SJSA1 (cell line): ENCODE data around the gene FADS2. TPM values are rescaled to one million over a fixed set of nuclear protein-coding genes. Genes with fewer than 3 reads are reported as not detected.

ENCODE experiments used
- DNase-seq, 2 experiments: peaks; one replicate each; pipeline ENCODE4 v3.0.0-alpha.2; 2015 to 2020; ENCODE audit warnings: low spot score in 2 of 2, low read depth in 1 of 2
- H3K27ac ChIP-seq: fragments of 250-450 bp; sonication (Bioruptor Pico); 2 replicates; pipeline ENCODE4 v1.5.1; 2020; ENCODE audit warnings: mild to moderate bottlenecking, moderate library complexity
- H3K27me3 ChIP-seq: fragments of 250-450 bp; sonication (Bioruptor Pico); replicated peaks from 2 replicates; pipeline ENCODE4 v1.5.1; 2020; ENCODE audit warnings: mild to moderate bottlenecking, moderate library complexity
- H3K36me3 ChIP-seq: fragments of 250-450 bp; sonication (Bioruptor Pico); 2 replicates; pipeline ENCODE4 v1.5.1; 2020; ENCODE audit warnings: mild to moderate bottlenecking
- H3K4me1 ChIP-seq: fragments of 250-450 bp; sonication (Bioruptor Pico); replicated peaks from 2 replicates; pipeline ENCODE4 v1.6.1; 2021; ENCODE audit warnings: mild to moderate bottlenecking
- H3K4me3 ChIP-seq: fragments of 250-450 bp; sonication (Bioruptor Pico); 2 replicates; pipeline ENCODE4 v1.5.1; 2020; ENCODE audit warnings: mild to moderate bottlenecking
- H3K9me3 ChIP-seq: fragments of 250-450 bp; sonication (Bioruptor Pico); replicated peaks from 2 replicates; pipeline ENCODE4 v1.5.1; 2020; ENCODE audit warnings: mild to moderate bottlenecking
- total RNA-seq: library from RNA; depleted of rRNA; stranded (reverse); fragments of >200 nt; shearing (Covaris generic); gene quantifications from 2 replicates; pipeline ENCODE4 v1.2.3, GENCODE V29; 2014

The FADS2 gene
- total RNA-seq, 1 experiment from 2014 or later: 8.5 TPM

DNA sequence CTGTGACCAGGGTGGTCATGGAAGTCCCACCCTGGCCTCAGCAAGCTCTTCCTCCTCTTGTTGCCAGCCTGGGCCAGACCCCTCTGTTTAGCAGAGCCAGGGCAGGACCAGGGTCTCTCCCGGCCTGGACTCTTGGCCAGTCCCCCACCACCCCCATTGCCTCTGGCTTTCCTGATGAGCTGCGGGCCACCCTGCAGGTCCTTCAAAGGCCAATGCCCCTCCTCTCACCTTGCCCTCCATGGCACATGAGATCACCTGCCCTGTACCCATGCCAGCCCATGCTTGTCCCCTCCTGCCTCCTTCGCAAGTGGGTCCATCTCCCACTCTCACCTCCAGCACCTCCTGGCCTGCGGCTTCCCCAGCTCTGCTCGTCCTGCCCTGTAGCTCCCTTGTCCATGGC lies 10.4 kb downstream of the FADS2 start:
- Histone ChIP-seq H3K4me3 (no peak overlapping the region), H3K36me3 (no peaks in the 10 kb centered on the region), H3K27ac (no peak overlapping the region), H3K27me3 (no peaks in the 10 kb centered on the region), H3K9me3 (no peaks in the 10 kb centered on the region), H3K4me1 (no peaks in the 10 kb centered on the region)
- DNase-seq: no peak

DNA sequence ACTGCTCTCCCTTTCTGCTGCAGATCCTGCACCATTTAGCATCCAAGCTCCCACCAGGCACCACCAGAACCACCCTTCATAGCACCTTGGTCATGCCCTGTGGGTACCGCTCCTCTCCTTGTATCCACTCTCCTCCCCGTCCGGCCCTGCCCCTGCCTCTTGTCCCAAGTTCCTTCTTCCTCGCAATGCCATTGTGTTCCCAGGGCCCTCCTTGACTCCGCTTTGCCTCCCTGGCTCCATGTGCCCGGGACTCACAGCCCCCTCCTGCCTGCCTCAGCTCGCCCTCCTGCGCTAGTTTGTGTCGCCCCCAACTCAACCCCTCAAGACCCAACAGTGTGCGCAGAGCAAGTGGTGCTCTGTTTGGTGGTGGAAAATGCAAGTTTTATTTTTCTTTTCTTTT lies 10.8 kb downstream of the FADS2 start:
- H3K27ac ChIP-seq: no peak overlapping the region
- H3K4me3 ChIP-seq: no peak overlapping the region
- no peak for DNase-seq
- H3K4me1 ChIP-seq: no peaks in the 10 kb centered on the region
- no peaks in the 10 kb centered on the region for H3K27me3 ChIP-seq
- H3K36me3 ChIP-seq: no peaks in the 10 kb centered on the region
- no peaks in the 10 kb centered on the region for H3K9me3 ChIP-seq

DNA sequence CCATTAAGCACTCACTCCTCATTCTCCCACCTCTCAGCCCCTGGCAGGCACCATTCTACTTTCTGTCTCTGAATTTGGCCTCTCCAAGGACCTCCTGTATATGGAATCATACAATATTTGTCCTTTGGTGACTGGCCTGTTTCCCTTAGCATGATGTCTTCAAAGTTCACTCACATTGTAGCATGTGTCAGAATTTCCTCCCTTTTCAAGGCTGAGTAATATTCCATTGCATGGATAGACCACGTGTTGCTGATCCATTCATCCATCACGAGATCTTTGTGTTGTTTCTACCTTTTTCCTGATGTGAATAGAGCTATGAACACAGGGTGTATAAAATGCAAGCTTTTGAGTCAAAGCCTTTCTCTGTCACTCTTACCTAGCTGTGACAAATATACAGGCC lies 11.6 kb downstream of the FADS2 start:
- Histone ChIP-seq H3K4me1 (no peaks in the 10 kb centered on the region), H3K36me3 (no peaks in the 10 kb centered on the region), H3K27me3 (no peaks in the 10 kb centered on the region), H3K9me3 (no peaks in the 10 kb centered on the region), H3K4me3 (no peak overlapping the region), H3K27ac (no peak overlapping the region)
- DNase-seq: no peak

DNA sequence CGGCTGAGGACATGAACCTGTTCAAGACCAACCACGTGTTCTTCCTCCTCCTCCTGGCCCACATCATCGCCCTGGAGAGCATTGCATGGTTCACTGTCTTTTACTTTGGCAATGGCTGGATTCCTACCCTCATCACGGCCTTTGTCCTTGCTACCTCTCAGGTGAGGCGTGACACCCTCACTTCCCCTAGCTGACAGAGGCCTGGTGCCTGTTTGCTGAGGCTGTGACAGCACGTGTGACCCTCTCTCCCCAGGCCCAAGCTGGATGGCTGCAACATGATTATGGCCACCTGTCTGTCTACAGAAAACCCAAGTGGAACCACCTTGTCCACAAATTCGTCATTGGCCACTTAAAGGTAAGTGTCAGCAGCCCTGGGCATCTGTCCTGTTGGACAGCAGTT lies 12.3 kb downstream of the FADS2 start:
- no peak for DNase-seq
- Histone ChIP-seq H3K27ac (no peak overlapping the region), H3K4me1 (no peaks in the 10 kb centered on the region), H3K4me3 (no peak overlapping the region), H3K9me3 (no peaks in the 10 kb centered on the region), H3K27me3 (no peaks in the 10 kb centered on the region), H3K36me3 (no peaks in the 10 kb centered on the region)

DNA sequence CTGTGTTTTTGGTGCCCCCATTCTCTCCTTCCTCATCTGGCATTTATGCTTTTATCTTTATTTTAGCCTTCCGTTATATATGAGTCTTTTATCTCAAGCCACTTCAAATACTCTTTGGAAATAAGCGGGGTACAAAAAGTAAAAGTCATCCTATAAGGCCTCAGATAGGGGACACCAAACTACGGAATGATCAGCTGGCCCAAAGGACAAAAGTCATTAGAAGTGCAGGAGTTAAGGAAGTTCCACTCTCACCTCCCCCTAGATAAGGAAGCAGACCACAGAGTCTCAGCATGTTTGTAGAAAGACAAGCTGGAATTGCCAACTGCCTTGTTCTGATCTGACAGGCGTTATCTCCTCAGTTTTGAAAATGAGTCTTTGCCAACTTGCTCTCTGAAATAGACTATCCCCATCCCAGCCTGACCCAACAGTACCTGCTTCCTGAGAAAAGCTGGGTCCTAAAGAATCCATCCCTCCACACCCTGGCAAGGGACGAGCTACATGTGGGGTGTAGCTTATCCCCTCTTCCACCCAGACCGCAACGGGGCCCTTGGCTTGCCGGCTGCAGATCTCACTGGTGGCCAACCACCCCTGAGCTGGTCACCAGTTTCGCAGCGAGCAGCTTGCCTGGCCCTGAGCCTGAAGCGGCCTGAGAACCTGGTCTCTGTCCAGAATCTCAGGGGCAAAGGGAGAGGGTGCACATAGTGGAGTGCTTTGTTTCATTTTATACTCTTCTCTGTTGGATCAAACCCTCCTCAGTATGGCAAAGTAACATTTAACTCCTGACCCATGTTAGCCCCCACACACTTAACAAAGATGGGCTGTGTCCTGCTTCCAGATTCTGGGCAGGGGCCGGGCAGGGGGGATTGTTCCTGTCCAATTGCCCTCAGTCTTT lies 13.8 kb downstream of the FADS2 start:
- H3K4me1 ChIP-seq: no peaks in the 10 kb centered on the region
- no peak overlapping the region for H3K27ac ChIP-seq
- H3K9me3 ChIP-seq: no peaks in the 10 kb centered on the region
- H3K36me3 ChIP-seq: no peaks in the 10 kb centered on the region
- H3K4me3 ChIP-seq: no peak overlapping the region
- H3K27me3 ChIP-seq: no peaks in the 10 kb centered on the region
- DNase-seq: no peak

DNA sequence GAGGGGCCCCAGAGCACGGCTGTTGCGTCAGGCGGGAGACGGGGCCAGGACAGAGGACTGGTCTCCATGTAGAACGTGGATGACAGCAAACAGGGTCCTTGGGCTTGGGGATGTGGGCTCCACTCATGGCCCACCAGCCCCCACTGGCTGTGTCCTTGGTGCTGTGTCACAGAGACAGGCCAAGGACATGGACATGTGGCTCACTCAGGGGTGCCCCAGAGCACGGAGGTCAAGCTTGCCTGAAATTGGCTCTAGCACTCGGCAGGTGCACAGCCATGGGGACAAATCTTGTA lies 14.4 kb downstream of the FADS2 start:
- no peaks in the 10 kb centered on the region for H3K9me3 ChIP-seq
- no peak for DNase-seq
- no peaks in the 10 kb centered on the region for H3K4me1 ChIP-seq
- no peaks in the 10 kb centered on the region for H3K27me3 ChIP-seq
- H3K4me3 ChIP-seq: no peak overlapping the region
- no peaks in the 10 kb centered on the region for H3K36me3 ChIP-seq
- no peak overlapping the region for H3K27ac ChIP-seq

DNA sequence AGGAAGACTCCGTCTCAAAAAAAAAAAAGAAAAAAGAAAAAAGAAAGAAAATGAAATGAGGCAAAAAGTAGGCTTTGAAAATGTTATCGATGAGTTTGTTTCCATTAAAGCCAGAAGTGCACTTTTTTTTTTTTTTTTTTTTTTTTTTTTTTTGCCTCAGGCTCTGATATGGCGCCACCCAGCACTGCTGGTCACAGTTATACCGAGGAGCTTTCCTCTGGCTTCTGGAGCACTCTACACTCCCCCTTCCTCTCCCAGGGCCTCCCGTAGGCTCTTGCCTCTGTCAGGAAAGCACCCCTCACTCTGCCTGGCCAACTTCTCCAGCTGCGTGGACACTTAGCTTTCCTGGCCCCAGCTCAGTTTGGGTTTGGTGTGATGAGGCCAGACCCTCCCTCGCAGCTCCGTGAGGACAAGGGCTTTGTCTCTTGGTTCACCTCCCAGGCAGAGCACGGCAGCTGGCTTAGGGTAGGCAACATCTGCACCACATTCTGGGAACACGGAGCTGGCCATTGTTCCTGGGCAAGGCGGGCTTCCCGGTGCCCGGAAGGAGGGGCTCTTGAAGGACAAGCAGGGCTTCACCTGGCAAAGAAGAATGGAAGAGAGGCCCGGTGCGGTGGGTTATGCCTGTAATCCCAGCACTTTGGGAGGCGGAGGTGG lies 16.9 kb downstream of the FADS2 start:
- H3K4me3 ChIP-seq: no peak overlapping the region
- H3K27me3 ChIP-seq: no peaks in the 10 kb centered on the region
- DNase-seq: no peak
- H3K27ac ChIP-seq: no peak overlapping the region
- H3K9me3 ChIP-seq: no peaks in the 10 kb centered on the region
- no peaks in the 10 kb centered on the region for H3K4me1 ChIP-seq
- H3K36me3 ChIP-seq: no peaks in the 10 kb centered on the region

DNA sequence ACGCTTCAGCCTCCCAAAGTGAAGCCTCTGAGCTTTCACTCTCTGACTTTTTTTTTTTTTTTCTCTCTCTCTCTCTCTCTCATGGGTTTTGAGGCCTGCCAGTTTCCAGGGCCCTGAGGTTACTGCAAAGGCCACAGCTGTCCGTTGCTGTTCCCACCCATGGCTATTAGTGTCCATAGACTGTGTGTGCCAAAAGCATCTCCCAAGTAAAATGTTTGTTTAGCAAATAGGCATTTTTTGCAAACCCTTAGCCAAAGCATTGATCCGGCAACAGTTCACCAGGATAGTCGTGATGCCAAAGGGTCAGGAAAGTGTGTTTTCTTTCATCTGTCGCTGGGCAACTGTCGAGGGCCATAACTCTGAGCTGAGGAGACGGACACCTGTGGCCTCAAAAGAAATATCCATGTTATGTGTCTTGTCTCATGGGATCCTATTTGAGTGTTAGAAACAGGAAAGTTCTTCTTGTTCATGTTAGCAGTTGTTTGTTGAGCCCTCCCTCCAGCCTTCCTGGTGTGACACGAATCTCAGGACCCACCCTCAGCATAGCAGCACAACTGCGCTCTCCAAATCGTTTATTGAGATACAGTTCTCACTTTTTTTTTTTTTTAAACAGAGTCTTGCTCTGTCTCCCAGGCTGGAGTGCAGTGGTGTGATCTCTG lies 18.4 kb downstream of the FADS2 start:
- Histone ChIP-seq H3K36me3 (no peaks in the 10 kb centered on the region), H3K27ac (no peak overlapping the region), H3K4me3 (no peak overlapping the region), H3K27me3 (no peaks in the 10 kb centered on the region), H3K9me3 (no peaks in the 10 kb centered on the region), H3K4me1 (no peaks in the 10 kb centered on the region)
- DNase-seq: no peak

DNA sequence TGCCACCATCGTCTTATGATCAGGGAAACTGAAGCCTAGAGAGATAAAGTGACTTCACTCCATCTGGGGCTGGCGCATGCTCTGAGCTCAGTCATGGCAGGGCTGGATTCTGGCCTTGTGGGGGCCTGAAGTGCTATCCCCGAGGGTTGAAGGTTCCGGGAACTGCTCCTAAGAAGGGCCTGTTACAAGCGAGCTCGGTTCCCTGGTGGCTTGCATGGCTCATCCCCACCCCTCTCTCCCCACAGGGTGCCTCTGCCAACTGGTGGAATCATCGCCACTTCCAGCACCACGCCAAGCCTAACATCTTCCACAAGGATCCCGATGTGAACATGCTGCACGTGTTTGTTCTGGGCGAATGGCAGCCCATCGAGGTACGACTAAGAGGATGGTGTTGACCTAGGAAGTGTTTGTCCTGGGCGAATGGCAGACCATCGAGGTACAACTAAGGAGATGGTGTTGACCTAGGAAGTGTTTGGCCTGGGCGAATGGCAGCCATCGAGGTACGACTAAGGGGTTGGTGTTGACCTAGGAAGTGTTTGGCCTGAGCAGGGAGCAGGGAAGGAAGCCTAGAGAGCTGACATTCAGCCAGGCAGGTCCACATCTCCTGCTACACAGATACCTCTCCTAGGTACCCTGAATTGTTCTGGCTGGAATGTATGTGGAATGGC lies 19.9 kb downstream of the FADS2 start:
- no peak for DNase-seq
- Histone ChIP-seq H3K27me3 (no peaks in the 10 kb centered on the region), H3K36me3 (no peaks in the 10 kb centered on the region), H3K27ac (no peak overlapping the region), H3K4me3 (no peak overlapping the region), H3K4me1 (no peaks in the 10 kb centered on the region), H3K9me3 (no peaks in the 10 kb centered on the region)

DNA sequence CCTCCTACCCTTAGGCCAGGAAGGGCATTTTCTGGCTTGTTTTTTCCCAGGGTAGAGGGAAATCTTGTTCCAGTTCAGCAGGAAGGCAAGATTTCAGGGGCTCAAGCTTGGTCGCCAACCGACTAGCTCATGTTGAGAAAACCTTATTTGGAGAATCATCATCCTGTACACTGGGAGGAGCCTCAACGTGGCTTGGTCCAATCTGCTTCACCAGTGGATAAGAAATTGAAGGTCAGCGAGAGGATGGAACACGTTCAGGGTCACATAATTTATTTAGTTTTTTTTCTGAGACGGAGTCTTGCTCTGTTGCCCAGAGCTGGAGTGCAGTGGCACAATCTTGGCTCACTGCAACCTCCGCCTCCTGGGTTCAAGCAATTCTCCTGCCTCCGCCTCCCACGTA lies 20.5 kb downstream of the FADS2 start:
- H3K36me3 ChIP-seq: no peaks in the 10 kb centered on the region
- no peak overlapping the region for H3K4me3 ChIP-seq
- H3K27ac ChIP-seq: no peak overlapping the region
- no peak for DNase-seq
- H3K4me1 ChIP-seq: no peaks in the 10 kb centered on the region
- H3K9me3 ChIP-seq: no peaks in the 10 kb centered on the region
- no peaks in the 10 kb centered on the region for H3K27me3 ChIP-seq

DNA sequence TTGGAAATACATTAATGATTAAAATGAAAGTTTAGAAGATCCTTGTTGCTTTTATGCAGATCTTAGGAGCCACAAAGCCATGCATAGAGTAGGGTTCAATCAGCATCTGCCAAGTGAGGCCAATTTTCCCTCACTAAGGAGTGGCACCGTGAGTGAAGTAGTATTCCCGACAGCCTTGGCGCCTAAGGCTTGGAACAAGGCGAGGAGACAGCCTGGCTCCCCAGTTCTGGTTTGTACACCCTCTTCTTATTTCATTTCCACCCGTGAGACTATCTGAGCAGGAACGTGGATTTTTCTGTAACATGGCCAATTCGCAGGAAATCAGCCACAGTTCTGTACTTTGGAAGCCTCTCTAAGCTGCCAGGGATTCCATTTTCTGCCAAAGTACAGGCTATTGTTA lies 22.6 kb downstream of the FADS2 start:
- no peaks in the 10 kb centered on the region for H3K27me3 ChIP-seq
- no peaks in the 10 kb centered on the region for H3K9me3 ChIP-seq
- no peak for DNase-seq
- H3K4me3 ChIP-seq: no peak overlapping the region
- H3K27ac ChIP-seq: no peak overlapping the region
- no peaks in the 10 kb centered on the region for H3K4me1 ChIP-seq
- H3K36me3 ChIP-seq: no peaks in the 10 kb centered on the region

DNA sequence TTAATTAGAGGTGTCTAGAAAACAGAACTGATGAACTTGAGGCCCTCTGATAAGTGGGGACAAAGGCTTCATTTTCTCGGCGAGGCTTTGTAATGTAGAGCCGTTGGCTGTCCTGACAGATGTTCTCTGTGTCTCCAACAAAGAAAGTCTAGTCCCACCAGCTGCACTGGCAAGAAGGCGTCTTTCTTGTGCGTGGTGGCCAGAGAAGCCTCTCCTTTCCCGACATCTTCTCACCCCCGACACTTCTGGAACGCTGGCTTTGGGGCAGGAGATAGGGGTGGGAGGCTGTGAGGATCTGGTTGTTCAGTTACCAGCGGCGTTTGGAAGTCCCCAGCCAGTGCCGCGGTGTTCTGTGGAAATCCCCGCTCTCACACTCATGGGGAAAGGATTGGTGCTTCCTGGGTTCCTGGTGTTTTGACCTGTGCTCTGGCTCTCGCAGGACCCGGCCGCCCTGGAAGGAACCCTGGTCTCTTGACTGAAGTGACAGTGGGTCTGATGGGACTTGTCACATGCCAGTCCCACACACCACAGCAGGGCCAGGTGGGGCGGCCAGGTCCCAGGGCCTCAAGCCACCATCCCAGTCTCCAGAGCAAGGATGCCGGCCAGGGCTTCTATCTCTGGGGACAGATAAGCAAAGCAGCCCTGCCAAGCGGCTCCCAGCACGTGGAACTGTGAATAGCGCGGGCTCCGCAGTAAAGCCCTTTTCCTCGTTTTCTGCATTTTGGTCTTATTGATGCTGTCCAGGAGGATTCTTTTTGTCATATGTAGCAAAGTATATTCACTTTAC lies 23.2 kb downstream of the FADS2 start:
- H3K27me3 ChIP-seq: no peaks in the 10 kb centered on the region
- DNase-seq: no peak
- no peaks in the 10 kb centered on the region for H3K36me3 ChIP-seq
- no peak overlapping the region for H3K27ac ChIP-seq
- no peaks in the 10 kb centered on the region for H3K4me1 ChIP-seq
- no peaks in the 10 kb centered on the region for H3K9me3 ChIP-seq
- H3K4me3 ChIP-seq: no peak overlapping the region

DNA sequence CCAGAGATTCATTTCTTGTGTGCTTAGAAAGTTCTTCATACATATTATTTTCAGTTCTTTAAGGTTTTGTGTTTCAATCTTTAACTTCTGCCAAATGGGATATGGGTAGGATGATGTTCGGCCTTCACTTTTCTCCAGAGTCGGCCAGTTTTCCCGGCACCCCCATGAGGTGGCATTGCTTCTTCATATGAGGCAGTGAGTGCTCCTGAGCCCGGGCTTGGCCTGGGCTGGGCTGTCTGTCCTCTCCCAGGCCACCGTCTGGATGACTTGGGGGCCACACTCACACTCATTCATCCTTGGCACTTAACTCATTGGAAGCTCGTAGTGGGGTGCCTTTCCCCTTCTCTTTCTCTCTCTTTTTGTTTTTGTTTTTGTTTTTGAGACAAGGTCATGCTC lies 23.8 kb downstream of the FADS2 start:
- Histone ChIP-seq H3K27me3 (no peaks in the 10 kb centered on the region), H3K27ac (no peak overlapping the region), H3K9me3 (no peaks in the 10 kb centered on the region), H3K4me3 (no peak overlapping the region), H3K4me1 (no peaks in the 10 kb centered on the region), H3K36me3 (no peaks in the 10 kb centered on the region)
- DNase-seq: no peak
